Pancreas (tissue), 10 donors: Measurements from ENCODE around the gene ANAPC16. TPM values are rescaled to one million over a fixed set of nuclear protein-coding genes. Genes with fewer than 3 reads are reported as not detected.
"Not testable (repeated sequence)": the region's sequence is repeated elsewhere in the genome, so short reads cannot be mapped to it uniquely, and the experiment has no call there.

ENCODE experiments used
- ATAC-seq, 4 donors: fragments of 200-7000 bp; cut with Tn5 transposase; one replicate each; pipeline versions ENCODE4 v1.8.0 to v1.9.1; 2020; ENCODE audit warnings: mild to moderate bottlenecking in 4 of 4, moderate library complexity in 4 of 4
- DNase-seq, 6 donors: peaks; one replicate each; pipeline ENCODE4 v3.0.0-alpha.2; 2020
- FAIRE-seq: peaks from 2 replicates; lab custom pipeline; 2012; peaks lifted over from hg19 to GRCh38; lab: Jason Lieb, UNC
- H3K27ac ChIP-seq, 4 donors: fragments of 200-600 bp; sonication (generic); 1 replicate in 3 of 4; 2 replicates in 1 of 4; pipeline versions ENCODE4 v1.5.0 to v1.8.0; 2020
- H3K27me3 ChIP-seq, 4 donors: fragments of 200-600 bp; one replicate each; pipeline ENCODE4 v1.8.0; 2021
- H3K36me3 ChIP-seq, 3 donors: fragments of 200-600 bp; sonication (generic) in 1 of 3; one replicate each; pipeline versions ENCODE4 v1.5.0 to v1.8.0; 2020 to 2021
- H3K4me1 ChIP-seq, 3 donors: fragments of 200-600 bp; one replicate each; pipeline ENCODE4 v1.8.0; 2021
- H3K4me3 ChIP-seq, 4 donors: fragments of 200-600 bp; sonication (generic) in 2 of 4; one replicate each; pipeline versions ENCODE4 v1.5.0 to v1.8.0; 2020 to 2021
- H3K9me3 ChIP-seq, 4 donors: fragments of 200-600 bp; one replicate each; pipeline ENCODE4 v1.8.0; 2021
- CTCF ChIP-seq, 4 donors: fragments of 200-600 bp; sonication (generic) in 3 of 4; IDR thresholded peaks; one replicate each; pipeline versions ENCODE4 v1.5.0 to v1.8.0; 2021; ENCODE audit warnings: antibody characterized with exemption in 4 of 4
- WGBS, 2 donors: extraction: QIAGEN DNeasy Blood & Tissue Kit; methylation state at CpG; one replicate each; pipeline ENCODE4 v1.1.7; 2013; 5-methylcytosine and 5-hydroxymethylcytosine counted together
- intact Hi-C, 3 donors: fragments of 100-400 bp; cut with DNase I; formaldehyde crosslinking; loops; one replicate each; pipeline versions ENCODE4 v1.11.1 to v1.14.2; 2022
- polyA plus RNA-seq, 2 donors: library from polyadenylated mRNA; stranded (reverse); fragments of 200-250 nt; gene quantifications; one replicate each; pipeline ENCODE4 v1.2.3, GENCODE V29; 2013
- total RNA-seq, 6 donors: library from RNA; stranded (reverse); fragmentation: NEBNext Ultra II Directional in 4 of 6; extraction: Animal tissue kit (Norgen Biotek cat#: 25700) in 4 of 6; gene quantifications; one replicate each; pipeline versions ENCODE4 v1.2.1 to v1.2.4, GENCODE V29; 2021 to 2023
- donor health status: healthy with polysubstance abuse.
- donor health status: DM: no; HTN: no; CAD: no; lungs with moderate emphysema.
- donor health status: DM: no; HTN: no; CAD: no.
- donor health status: control.
- donor health status: control.
- donor health status: Bipolar disorder and iron deficiency.
- donor health status: DM: yes; HTN: yes; CAD: no.
- donor health status: DM: no; HTN: no; CAD: no.
- donor health status: DM: no; HTN: no; CAD: no.
- donor health status: DM: yes; HTN: yes; CAD: no.

The ANAPC16 gene
- total and polyA plus RNA-seq, 8 donors, result 52.4 to 153 (median 70.0) TPM

DNA sequence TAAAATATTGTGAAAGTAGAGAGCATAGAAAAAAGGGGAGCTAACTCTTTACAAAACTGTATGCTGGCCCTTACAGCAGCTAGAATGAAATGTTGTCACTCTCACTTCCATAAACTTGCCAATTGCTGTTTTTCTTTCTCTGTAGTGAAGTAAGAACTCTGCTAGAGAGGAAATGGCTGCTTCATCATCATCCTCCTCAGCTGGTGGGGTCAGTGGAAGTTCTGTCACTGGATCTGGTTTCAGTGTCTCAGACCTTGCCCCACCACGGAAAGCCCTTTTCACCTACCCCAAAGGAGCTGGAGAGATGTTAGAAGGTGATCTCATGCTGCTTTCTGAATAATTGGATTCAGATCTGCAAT, 7.9 kb downstream of the ANAPC16 start:
- peak; percentile 5 to 32 (median 21) for ATAC-seq
- H3K4me3 ChIP-seq, result no peak overlapping the region
- 63 to 77% methylated on average over 1 of the region's 1 CpG for WGBS, 2 donors
- intact Hi-C loops, result loop anchor here in 1 of 3 donors (10.0 kb wide), 1 partner anchor 101 kb away; no protein-coding TSS in a partner anchor
- peaks cover 44 to 69% (median 57%) of the 10 kb centered on the region in 3 donors for H3K4me1 ChIP-seq
- peaks cover 0 to 16% (median 0%) of the 10 kb centered on the region in 3 donors for H3K36me3 ChIP-seq
- peak overlapping the region; percentile 25 to 93 (median 44) for H3K27ac ChIP-seq
- no peak for DNase-seq
- no peak for FAIRE-seq
- no peaks in the 10 kb centered on the region for H3K9me3 ChIP-seq
- no peaks in the 10 kb centered on the region for H3K27me3 ChIP-seq
- no peak for TF ChIP-seq CTCF (IDR thresholded peaks at IDR 0.05)

- FAIRE-seq, H3K4me3 ChIP-seq, H3K27me3 ChIP-seq, H3K9me3 ChIP-seq, DNase-seq, ATAC-seq: not testable (repeated sequence)
- WGBS, 2 donors, result 84 to 88% methylated on average over 6 of the region's 6 CpGs
- peaks cover 0 to 16% (median 0%) of the 10 kb centered on the region in 3 donors for H3K36me3 ChIP-seq
- H3K27ac ChIP-seq, result peak overlapping the region; percentile 25 to 93 (median 44)
- intact Hi-C loops, result loop anchor here in 1 of 3 donors (10.0 kb wide), 1 partner anchor 101 kb away; no protein-coding TSS in a partner anchor
- peaks cover 42 to 68% (median 56%) of the 10 kb centered on the region in 3 donors for H3K4me1 ChIP-seq
Measured at GRCh38 chr10:72224191-72224590, 8.4 kb downstream of the ANAPC16 start.

DNA sequence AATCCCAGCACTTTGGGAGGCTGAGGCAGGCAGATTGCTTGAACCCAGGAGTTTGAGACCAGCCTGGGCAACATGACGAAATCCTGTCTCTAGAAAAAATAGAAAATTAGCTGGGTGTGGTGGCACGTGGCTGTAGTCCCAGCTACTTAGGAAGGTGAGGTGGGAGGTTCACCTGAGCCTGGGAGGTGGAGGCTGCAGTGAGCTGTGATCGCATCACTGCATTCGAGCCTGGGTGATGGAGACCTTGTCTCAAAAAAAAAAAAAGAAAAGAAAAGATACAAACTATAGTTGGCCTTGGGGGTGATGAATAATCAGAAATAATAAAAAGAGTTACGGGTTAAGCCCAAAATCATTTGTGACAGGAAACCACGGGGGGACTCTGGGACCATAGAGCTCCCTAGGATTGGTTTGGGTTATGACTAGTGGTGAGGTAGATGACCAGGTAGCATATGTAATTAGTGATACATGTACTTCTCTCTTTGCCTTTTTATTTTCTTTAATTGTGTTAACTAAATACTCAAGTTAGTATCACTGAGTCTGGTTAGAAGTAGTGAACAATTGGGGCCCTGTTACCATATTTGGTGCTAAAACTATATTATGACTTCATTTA, 10.7 kb downstream of the ANAPC16 start:
- intact Hi-C loops, result loop anchor here in 1 of 3 donors (10.0 kb wide), 1 partner anchor 98 kb away; no protein-coding TSS in a partner anchor
- Histone ChIP-seq H3K9me3 (no peaks in the 10 kb centered on the region), H3K36me3 (peaks cover 0 to 14% (median 0%) of the 10 kb centered on the region in 3 donors), H3K27ac (peak overlapping the region in 2 of 4 donors; percentile 86 to 93), H3K4me3 (no peak overlapping the region), H3K27me3 (no peaks in the 10 kb centered on the region), H3K4me1 (peaks cover 58 to 85% (median 75%) of the 10 kb centered on the region in 3 donors)
- WGBS, 2 donors, result 76 to 80% methylated on average over 6 of the region's 6 CpGs
- DNase-seq (no peak), FAIRE-seq (no peak), ATAC-seq (no peak)
- no peak for TF ChIP-seq CTCF (IDR thresholded peaks at IDR 0.05)

GRCh38 chr10:72227826-72228225, 12.0 kb downstream of the ANAPC16 start:
- no peaks in the 10 kb centered on the region for H3K27me3 ChIP-seq

More at GRCh38 chr10:72227826-72228225, 12.0 kb downstream of the ANAPC16 start:
- H3K27ac ChIP-seq, result peak overlapping the region; percentile 47 to 93 (median 82)
- no peak for TF ChIP-seq CTCF (IDR thresholded peaks at IDR 0.05)
- H3K36me3 ChIP-seq, result peaks cover 0 to 17% (median 0%) of the 10 kb centered on the region in 3 donors
- no peak overlapping the region for H3K4me3 ChIP-seq
- WGBS, 2 donors, result 82 to 87% methylated on average over 6 of the region's 6 CpGs
- DNase-seq (no peak), FAIRE-seq (no peak), ATAC-seq (no peak)
- intact Hi-C loops, result loop anchor here in 1 of 3 donors (10.0 kb wide), 1 partner anchor 97 kb away; no protein-coding TSS in a partner anchor
- H3K9me3 ChIP-seq, result no peaks in the 10 kb centered on the region
- H3K4me1 ChIP-seq, result peaks cover 61 to 83% (median 73%) of the 10 kb centered on the region in 3 donors
